ENCODE data around the gene TECPR2. TPM values are rescaled to one million over a fixed set of nuclear protein-coding genes. Genes with fewer than 3 reads are reported as not detected.

Gene TECPR2
- total and polyA plus RNA-seq, 2 of the 13 experiments (the other 11 are each of a cell fraction or from before 2014, with no cell fraction given), result 3.5 to 5.7 TPM

DNA sequence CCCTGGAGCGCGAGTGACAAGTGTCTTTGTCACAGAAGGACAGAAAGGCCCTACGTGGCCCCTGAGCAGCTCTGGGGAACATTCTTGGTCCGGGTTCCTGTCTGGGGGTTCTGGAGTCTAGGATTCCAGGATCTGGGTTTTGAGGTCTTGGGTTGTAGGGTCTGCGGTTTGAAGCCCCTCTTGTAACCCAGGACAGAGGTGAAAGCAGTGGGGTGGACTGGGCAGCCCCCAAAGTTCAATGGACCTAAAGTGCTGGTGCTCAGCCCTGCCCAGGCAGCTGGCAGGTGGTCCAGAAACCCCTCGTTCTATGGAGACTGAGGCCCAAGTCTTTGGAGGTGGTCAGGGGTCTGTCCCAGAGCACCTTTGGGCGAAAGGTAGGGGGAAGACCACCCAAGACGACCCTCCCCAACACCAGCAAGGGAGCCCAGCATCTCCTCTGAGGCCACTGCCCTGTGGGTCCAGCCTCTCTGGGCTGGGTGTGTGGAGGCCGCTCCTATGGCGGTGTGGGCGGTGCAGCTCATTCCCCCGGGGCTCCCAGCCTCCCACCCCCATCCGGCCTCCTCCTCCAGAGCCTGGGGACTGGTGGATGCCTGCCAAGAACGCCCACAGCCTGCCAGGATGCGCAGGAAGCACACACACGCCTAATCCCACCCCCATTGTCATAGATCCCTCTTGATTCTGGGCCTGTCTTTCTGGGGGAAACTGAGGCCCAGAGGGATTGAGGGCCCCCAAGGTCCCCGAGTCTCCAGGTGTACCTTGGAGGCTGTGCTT, 177.0 kb downstream of the TECPR2 start (continued):
- TF ChIP-seq, protein P1, sequence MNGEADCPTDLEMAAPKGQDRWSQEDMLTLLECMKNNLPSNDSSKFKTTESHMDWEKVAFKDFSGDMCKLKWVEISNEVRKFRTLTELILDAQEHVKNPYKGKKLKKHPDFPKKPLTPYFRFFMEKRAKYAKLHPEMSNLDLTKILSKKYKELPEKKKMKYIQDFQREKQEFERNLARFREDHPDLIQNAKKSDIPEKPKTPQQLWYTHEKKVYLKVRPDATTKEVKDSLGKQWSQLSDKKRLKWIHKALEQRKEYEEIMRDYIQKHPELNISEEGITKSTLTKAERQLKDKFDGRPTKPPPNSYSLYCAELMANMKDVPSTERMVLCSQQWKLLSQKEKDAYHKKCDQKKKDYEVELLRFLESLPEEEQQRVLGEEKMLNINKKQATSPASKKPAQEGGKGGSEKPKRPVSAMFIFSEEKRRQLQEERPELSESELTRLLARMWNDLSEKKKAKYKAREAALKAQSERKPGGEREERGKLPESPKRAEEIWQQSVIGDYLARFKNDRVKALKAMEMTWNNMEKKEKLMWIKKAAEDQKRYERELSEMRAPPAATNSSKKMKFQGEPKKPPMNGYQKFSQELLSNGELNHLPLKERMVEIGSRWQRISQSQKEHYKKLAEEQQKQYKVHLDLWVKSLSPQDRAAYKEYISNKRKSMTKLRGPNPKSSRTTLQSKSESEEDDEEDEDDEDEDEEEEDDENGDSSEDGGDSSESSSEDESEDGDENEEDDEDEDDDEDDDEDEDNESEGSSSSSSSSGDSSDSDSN (CRISPR knock-in tag; IDR thresholded peaks at IDR 0.05), result peak; percentile 18; the same call in 1 of the 2 replicates
- no peak for TF ChIP-seq PRPF4 (IDR thresholded peaks at IDR 0.05; ENCODE audit: low read depth, low read length, poor library complexity, severe bottlenecking)
- TF ChIP-seq, protein P2, sequence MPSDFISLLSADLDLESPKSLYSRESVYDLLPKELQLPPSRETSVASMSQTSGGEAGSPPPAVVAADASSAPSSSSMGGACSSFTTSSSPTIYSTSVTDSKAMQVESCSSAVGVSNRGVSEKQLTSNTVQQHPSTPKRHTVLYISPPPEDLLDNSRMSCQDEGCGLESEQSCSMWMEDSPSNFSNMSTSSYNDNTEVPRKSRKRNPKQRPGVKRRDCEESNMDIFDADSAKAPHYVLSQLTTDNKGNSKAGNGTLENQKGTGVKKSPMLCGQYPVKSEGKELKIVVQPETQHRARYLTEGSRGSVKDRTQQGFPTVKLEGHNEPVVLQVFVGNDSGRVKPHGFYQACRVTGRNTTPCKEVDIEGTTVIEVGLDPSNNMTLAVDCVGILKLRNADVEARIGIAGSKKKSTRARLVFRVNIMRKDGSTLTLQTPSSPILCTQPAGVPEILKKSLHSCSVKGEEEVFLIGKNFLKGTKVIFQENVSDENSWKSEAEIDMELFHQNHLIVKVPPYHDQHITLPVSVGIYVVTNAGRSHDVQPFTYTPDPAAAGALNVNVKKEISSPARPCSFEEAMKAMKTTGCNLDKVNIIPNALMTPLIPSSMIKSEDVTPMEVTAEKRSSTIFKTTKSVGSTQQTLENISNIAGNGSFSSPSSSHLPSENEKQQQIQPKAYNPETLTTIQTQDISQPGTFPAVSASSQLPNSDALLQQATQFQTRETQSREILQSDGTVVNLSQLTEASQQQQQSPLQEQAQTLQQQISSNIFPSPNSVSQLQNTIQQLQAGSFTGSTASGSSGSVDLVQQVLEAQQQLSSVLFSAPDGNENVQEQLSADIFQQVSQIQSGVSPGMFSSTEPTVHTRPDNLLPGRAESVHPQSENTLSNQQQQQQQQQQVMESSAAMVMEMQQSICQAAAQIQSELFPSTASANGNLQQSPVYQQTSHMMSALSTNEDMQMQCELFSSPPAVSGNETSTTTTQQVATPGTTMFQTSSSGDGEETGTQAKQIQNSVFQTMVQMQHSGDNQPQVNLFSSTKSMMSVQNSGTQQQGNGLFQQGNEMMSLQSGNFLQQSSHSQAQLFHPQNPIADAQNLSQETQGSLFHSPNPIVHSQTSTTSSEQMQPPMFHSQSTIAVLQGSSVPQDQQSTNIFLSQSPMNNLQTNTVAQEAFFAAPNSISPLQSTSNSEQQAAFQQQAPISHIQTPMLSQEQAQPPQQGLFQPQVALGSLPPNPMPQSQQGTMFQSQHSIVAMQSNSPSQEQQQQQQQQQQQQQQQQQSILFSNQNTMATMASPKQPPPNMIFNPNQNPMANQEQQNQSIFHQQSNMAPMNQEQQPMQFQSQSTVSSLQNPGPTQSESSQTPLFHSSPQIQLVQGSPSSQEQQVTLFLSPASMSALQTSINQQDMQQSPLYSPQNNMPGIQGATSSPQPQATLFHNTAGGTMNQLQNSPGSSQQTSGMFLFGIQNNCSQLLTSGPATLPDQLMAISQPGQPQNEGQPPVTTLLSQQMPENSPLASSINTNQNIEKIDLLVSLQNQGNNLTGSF (CRISPR knock-in tag; IDR thresholded peaks at IDR 0.05), result no peak
- TF ChIP-seq U2AF2 (IDR thresholded peaks at IDR 0.05; ENCODE audit: low read depth, low read length), result no peak
- no peak for TF ChIP-seq ERF (CRISPR knock-in tag; IDR thresholded peaks at IDR 0.05)
- TF ChIP-seq JUND (CRISPR knock-in tag; IDR thresholded peaks at IDR 0.05), result no peak
- TF ChIP-seq ZNF607 (CRISPR knock-in tag; IDR thresholded peaks at IDR 0.05; ENCODE audit: borderline replicate concordance), result no peak; the same call in 1 of the 2 replicates
- 0 out of 2 replicates have a peak, but pooled peaks have one; percentile 13 for TF ChIP-seq TARDBP (CRISPR knock-in tag; IDR thresholded peaks at IDR 0.05)
- TF ChIP-seq, protein P3, sequence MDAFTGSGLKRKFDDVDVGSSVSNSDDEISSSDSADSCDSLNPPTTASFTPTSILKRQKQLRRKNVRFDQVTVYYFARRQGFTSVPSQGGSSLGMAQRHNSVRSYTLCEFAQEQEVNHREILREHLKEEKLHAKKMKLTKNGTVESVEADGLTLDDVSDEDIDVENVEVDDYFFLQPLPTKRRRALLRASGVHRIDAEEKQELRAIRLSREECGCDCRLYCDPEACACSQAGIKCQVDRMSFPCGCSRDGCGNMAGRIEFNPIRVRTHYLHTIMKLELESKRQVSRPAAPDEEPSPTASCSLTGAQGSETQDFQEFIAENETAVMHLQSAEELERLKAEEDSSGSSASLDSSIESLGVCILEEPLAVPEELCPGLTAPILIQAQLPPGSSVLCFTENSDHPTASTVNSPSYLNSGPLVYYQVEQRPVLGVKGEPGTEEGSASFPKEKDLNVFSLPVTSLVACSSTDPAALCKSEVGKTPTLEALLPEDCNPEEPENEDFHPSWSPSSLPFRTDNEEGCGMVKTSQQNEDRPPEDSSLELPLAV (CRISPR knock-in tag; conservative IDR thresholded peaks at IDR 0.05; ENCODE audit: low read depth), result no peak
- TF ChIP-seq FOXM1 (CRISPR knock-in tag; IDR thresholded peaks at IDR 0.05), result no peak
- TF ChIP-seq ZNF615 (CRISPR knock-in tag; IDR thresholded peaks at IDR 0.05; ENCODE audit: borderline replicate concordance), result no peak
- TF ChIP-seq, protein P4, sequence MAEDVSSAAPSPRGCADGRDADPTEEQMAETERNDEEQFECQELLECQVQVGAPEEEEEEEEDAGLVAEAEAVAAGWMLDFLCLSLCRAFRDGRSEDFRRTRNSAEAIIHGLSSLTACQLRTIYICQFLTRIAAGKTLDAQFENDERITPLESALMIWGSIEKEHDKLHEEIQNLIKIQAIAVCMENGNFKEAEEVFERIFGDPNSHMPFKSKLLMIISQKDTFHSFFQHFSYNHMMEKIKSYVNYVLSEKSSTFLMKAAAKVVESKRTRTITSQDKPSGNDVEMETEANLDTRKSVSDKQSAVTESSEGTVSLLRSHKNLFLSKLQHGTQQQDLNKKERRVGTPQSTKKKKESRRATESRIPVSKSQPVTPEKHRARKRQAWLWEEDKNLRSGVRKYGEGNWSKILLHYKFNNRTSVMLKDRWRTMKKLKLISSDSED (CRISPR knock-in tag; IDR thresholded peaks at IDR 0.05), result no peak
- no peak for TF ChIP-seq ZNF549 (CRISPR knock-in tag; IDR thresholded peaks at IDR 0.05)
- no peak for TF ChIP-seq AGO2 (optimal IDR thresholded peaks at IDR 0.05; ENCODE audit: low read depth, low read length)
- TF ChIP-seq ZNF557 (CRISPR knock-in tag; IDR thresholded peaks at IDR 0.05), result no peak
- TF ChIP-seq, protein P5, sequence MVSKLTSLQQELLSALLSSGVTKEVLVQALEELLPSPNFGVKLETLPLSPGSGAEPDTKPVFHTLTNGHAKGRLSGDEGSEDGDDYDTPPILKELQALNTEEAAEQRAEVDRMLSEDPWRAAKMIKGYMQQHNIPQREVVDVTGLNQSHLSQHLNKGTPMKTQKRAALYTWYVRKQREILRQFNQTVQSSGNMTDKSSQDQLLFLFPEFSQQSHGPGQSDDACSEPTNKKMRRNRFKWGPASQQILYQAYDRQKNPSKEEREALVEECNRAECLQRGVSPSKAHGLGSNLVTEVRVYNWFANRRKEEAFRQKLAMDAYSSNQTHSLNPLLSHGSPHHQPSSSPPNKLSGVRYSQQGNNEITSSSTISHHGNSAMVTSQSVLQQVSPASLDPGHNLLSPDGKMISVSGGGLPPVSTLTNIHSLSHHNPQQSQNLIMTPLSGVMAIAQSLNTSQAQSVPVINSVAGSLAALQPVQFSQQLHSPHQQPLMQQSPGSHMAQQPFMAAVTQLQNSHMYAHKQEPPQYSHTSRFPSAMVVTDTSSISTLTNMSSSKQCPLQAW (CRISPR knock-in tag; IDR thresholded peaks at IDR 0.05), result no peak
- no peak for TF ChIP-seq ZNF235 (CRISPR knock-in tag; IDR thresholded peaks at IDR 0.05; ENCODE audit: borderline replicate concordance)
